Lung (tissue), 12 donors: ENCODE measurements around the gene FBP1. TPM values are rescaled to one million over a fixed set of nuclear protein-coding genes. Genes with fewer than 3 reads are reported as not detected.

ENCODE experiments used
- ATAC-seq: fragments of 200-7000 bp; cut with Tn5 transposase; one replicate; pipeline ENCODE4 v1.9.1; 2020; ENCODE audit warnings: moderate number of reproducible peaks; ENCODE audit not compliant: insufficient read depth, low FRiP score
- DNase-seq, 3 donors: peaks; one replicate each; pipeline ENCODE4 v3.0.0-alpha.2; 2013 to 2017
- H3K27ac ChIP-seq, 2 donors: one replicate each; pipeline ENCODE4 v1.5.1; 2013; ENCODE audit warnings: mild to moderate bottlenecking in 2 of 2, moderate library complexity in 2 of 2, control low read depth in 1 of 2, inconsistent platforms in 1 of 2, low read depth in 1 of 2, low read length in 1 of 2
- H3K27me3 ChIP-seq, 3 donors: one replicate each; pipeline ENCODE4 v1.5.1; 2013; ENCODE audit warnings: low read length in 2 of 3; ENCODE audit not compliant: control insufficient read depth in 3 of 3, insufficient read depth in 3 of 3
- H3K36me3 ChIP-seq, 4 donors: one replicate each; pipeline ENCODE4 v1.5.1; 2013; ENCODE audit warnings: low read length in 4 of 4, mild to moderate bottlenecking in 1 of 4, moderate library complexity in 1 of 4; ENCODE audit not compliant: control insufficient read depth in 4 of 4, insufficient read depth in 4 of 4
- H3K4me1 ChIP-seq, 5 donors: one replicate each; pipeline ENCODE4 v1.5.1; 2013; ENCODE audit warnings: low read length in 5 of 5, mild to moderate bottlenecking in 2 of 5, moderate library complexity in 1 of 5; ENCODE audit not compliant: control insufficient read depth in 5 of 5, insufficient read depth in 5 of 5
- H3K4me3 ChIP-seq: one replicate; pipeline ENCODE4 v1.5.1; 2013; ENCODE audit warnings: mild to moderate bottlenecking, control low read depth, moderate library complexity
- H3K9ac ChIP-seq, 2 donors: one replicate each; pipeline ENCODE4 v1.5.1; 2013; ENCODE audit warnings: low read length in 2 of 2, control low read depth in 1 of 2; ENCODE audit not compliant: insufficient read depth in 1 of 2
- H3K9me3 ChIP-seq, 4 donors: one replicate each; pipeline ENCODE4 v1.5.1; 2013; ENCODE audit warnings: low read length in 3 of 4, mild to moderate bottlenecking in 1 of 4, moderate library complexity in 1 of 4; ENCODE audit not compliant: control insufficient read depth in 4 of 4, insufficient read depth in 3 of 4
- CTCF ChIP-seq: IDR thresholded peaks from 2 replicates; pipeline ENCODE4 v1.5.1; 2012; ENCODE audit warnings: mild to moderate bottlenecking; ENCODE audit errors: control extremely low read depth, extremely low read depth
- WGBS, 2 donors: extraction: QIAGEN DNeasy Blood & Tissue Kit; methylation state at CpG; one replicate each; pipeline ENCODE4 v1.1.7; 2013; 5-methylcytosine and 5-hydroxymethylcytosine counted together
- polyA plus RNA-seq, 2 donors: library from polyadenylated mRNA; stranded (reverse); fragments of 200-250 nt; gene quantifications; one replicate each; pipeline ENCODE4 v1.2.1, GENCODE V29; 2013
- total RNA-seq, 2 donors: library from RNA; depleted of rRNA in 1 of 2; stranded (reverse); fragments of >200 nt in 1 of 2; gene quantifications; one replicate each; pipeline ENCODE4 v1.2.1, GENCODE V29; 2014 to 2021
- donor health status: control.
- donor health status: control.
- donor health status: Bipolar disorder and iron deficiency.
- donor health status: healthy.
- donor health status: DM: yes; HTN: yes; CAD: no.

The FBP1 gene
- total and polyA plus RNA-seq, 4 donors, result 17.1 to 259 (median 154) TPM

- no peak overlapping the region for H3K4me3 ChIP-seq
- H3K27me3 ChIP-seq, result no peaks in the 10 kb centered on the region
- peak; percentile 89 to 99 (median 99) for DNase-seq
- no peak for TF ChIP-seq CTCF
- H3K9ac ChIP-seq, result no peak overlapping the region
- no peak overlapping the region for H3K27ac ChIP-seq
- 73 to 75% methylated on average over 6 of the region's 6 CpGs for WGBS, 2 donors
- H3K36me3 ChIP-seq, result peaks cover 0 to 10% (median 0%) of the 10 kb centered on the region in 4 donors
- no peaks in the 10 kb centered on the region for H3K9me3 ChIP-seq
- ATAC-seq, result no peak
- H3K4me1 ChIP-seq, result peaks cover 0 to 39% (median 12%) of the 10 kb centered on the region in 5 donors
Observed at GRCh38 chr9:94610181-94610606, 29.1 kb downstream of the FBP1 start.

- DNase-seq (no peak), ATAC-seq (no peak)
- peak overlapping the region in 1 of 2 donors; percentile 2 for H3K9ac ChIP-seq
- H3K27me3 ChIP-seq, result no peaks in the 10 kb centered on the region
- no peak overlapping the region for H3K27ac ChIP-seq
- WGBS, 2 donors, result 95 to 100% methylated on average over 8 of the region's 8 CpGs
- H3K4me1 ChIP-seq, result peaks cover 0 to 47% (median 12%) of the 10 kb centered on the region in 5 donors
- H3K4me3 ChIP-seq, result no peak overlapping the region
- H3K9me3 ChIP-seq, result no peaks in the 10 kb centered on the region
- H3K36me3 ChIP-seq, result peaks cover 0 to 8% (median 0%) of the 10 kb centered on the region in 4 donors
- no peak for TF ChIP-seq CTCF
Observed at GRCh38 chr9:94607423-94607691, 32.0 kb downstream of the FBP1 start.

- H3K4me3 ChIP-seq, result no peak overlapping the region
- 93 to 95% methylated on average over 24 of the region's 24 CpGs for WGBS, 2 donors
- H3K36me3 ChIP-seq, result peaks cover 0 to 8% (median 0%) of the 10 kb centered on the region in 4 donors
- no peak for TF ChIP-seq CTCF
- H3K9ac ChIP-seq, result no peak overlapping the region
- no peak for DNase-seq
- no peaks in the 10 kb centered on the region for H3K9me3 ChIP-seq
- no peak overlapping the region for H3K27ac ChIP-seq
- H3K27me3 ChIP-seq, result no peaks in the 10 kb centered on the region
- peaks cover 0 to 47% (median 12%) of the 10 kb centered on the region in 5 donors for H3K4me1 ChIP-seq
- ATAC-seq, result no peak
Observed at GRCh38 chr9:94606646-94607422, 32.5 kb downstream of the FBP1 start.
